GM23338 (cell line): ENCODE data around the gene MAP2K7.
A peak's percentile ranks its signal among the peaks of the same experiment; 100 is the strongest.

ENCODE experiments used
- CREB1 ChIP-seq: fragments of 250-450 bp; sonication (Bioruptor Pico); IDR thresholded peaks from 2 replicates; pipeline ENCODE4 v1.5.0; 2020; ENCODE audit warnings: low read depth, mild to moderate bottlenecking, moderate library complexity
- EZH2 ChIP-seq: fragments of 200-600 bp; sonication (generic); IDR thresholded peaks from one replicate; pipeline ENCODE4 v1.8.0; 2017; ENCODE audit warnings: antibody characterized with exemption, mild to moderate bottlenecking, low read depth; ENCODE audit not compliant: unreplicated experiment
- EZH2phosphoT487 ChIP-seq: fragments of 200-600 bp; sonication (generic); IDR thresholded peaks from one replicate; pipeline ENCODE4 v1.8.1; 2018; ENCODE audit warnings: antibody characterized with exemption; ENCODE audit not compliant: unreplicated experiment
- JUNB ChIP-seq: IDR thresholded peaks from one replicate; pipeline ENCODE4 v1.6.1; 2016; ENCODE audit warnings: antibody characterized with exemption; ENCODE audit not compliant: unreplicated experiment
- POLR2AphosphoS5 ChIP-seq: IDR thresholded peaks from 2 replicates; pipeline ENCODE4 v1.6.1; 2016; ENCODE audit warnings: antibody characterized with exemption, low read depth
- REST ChIP-seq: IDR thresholded peaks from one replicate; pipeline ENCODE4 v1.6.1; 2018; ENCODE audit warnings: antibody characterized with exemption; ENCODE audit not compliant: unreplicated experiment
- ZNF114 ChIP-seq: fragments of 250-450 bp; sonication (Bioruptor Pico); IDR thresholded peaks from 2 replicates; pipeline ENCODE4 v1.5.0; 2020; ENCODE audit warnings: mild to moderate bottlenecking, moderate library complexity
- ZNF331 ChIP-seq: fragments of 250-450 bp; sonication (Bioruptor Pico); IDR thresholded peaks from 2 replicates; pipeline ENCODE4 v1.5.0; 2020; ENCODE audit warnings: low read depth, mild to moderate bottlenecking, moderate library complexity
- TF ChIP-seq, protein P1 (sequence below), 2 experiments: fragments of 200-600 bp in 1 of 2; sonication (generic) in 1 of 2; conservative IDR thresholded peaks; 2 replicates each; pipeline versions ENCODE4 v1.5.1 to v1.6.1; 2016 to 2017; ENCODE audit warnings: antibody characterized with exemption in 2 of 2, low read depth in 2 of 2, mild to moderate bottlenecking in 2 of 2, moderate library complexity in 1 of 2
- TF ChIP-seq, protein P2 (sequence below): IDR thresholded peaks from 2 replicates; pipeline ENCODE4 v1.6.1; 2016; ENCODE audit warnings: antibody characterized with exemption

- TF ChIP-seq POLR2AphosphoS5 (0 out of 2 replicates have a peak, but pooled peaks have one; percentile 27), REST (no peak), EZH2phosphoT487 (no peak), EZH2 (no peak), ZNF114 (no peak), ZNF331 (CRISPR knock-in tag) (no peak), CREB1 (peak; percentile 51), JUNB (no peak)
- TF ChIP-seq, protein P1, sequence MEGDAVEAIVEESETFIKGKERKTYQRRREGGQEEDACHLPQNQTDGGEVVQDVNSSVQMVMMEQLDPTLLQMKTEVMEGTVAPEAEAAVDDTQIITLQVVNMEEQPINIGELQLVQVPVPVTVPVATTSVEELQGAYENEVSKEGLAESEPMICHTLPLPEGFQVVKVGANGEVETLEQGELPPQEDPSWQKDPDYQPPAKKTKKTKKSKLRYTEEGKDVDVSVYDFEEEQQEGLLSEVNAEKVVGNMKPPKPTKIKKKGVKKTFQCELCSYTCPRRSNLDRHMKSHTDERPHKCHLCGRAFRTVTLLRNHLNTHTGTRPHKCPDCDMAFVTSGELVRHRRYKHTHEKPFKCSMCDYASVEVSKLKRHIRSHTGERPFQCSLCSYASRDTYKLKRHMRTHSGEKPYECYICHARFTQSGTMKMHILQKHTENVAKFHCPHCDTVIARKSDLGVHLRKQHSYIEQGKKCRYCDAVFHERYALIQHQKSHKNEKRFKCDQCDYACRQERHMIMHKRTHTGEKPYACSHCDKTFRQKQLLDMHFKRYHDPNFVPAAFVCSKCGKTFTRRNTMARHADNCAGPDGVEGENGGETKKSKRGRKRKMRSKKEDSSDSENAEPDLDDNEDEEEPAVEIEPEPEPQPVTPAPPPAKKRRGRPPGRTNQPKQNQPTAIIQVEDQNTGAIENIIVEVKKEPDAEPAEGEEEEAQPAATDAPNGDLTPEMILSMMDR (conservative IDR thresholded peaks at IDR 0.05; ENCODE audit: low read depth in 2 of 2) = peak; percentile 74 to 99
- TF ChIP-seq, protein P2, sequence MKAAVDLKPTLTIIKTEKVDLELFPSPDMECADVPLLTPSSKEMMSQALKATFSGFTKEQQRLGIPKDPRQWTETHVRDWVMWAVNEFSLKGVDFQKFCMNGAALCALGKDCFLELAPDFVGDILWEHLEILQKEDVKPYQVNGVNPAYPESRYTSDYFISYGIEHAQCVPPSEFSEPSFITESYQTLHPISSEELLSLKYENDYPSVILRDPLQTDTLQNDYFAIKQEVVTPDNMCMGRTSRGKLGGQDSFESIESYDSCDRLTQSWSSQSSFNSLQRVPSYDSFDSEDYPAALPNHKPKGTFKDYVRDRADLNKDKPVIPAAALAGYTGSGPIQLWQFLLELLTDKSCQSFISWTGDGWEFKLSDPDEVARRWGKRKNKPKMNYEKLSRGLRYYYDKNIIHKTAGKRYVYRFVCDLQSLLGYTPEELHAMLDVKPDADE = no peak
Measured at GRCh38 chr19:7925171-7925851, 21.6 kb downstream of the MAP2K7 start.
